HepG2 (cell line): ENCODE data around the gene IQCN. TPM values are rescaled to one million over a fixed set of nuclear protein-coding genes. Genes with fewer than 3 reads are reported as not detected.
A peak's percentile ranks its signal among the peaks of the same experiment; 100 is the strongest.

Experiments
- ATF2 ChIP-seq: sonication (generic); formaldehyde crosslinking; IDR thresholded peaks from 2 replicates; pipeline ENCODE4 v1.4.0; 2020; ENCODE audit warnings: missing genetic modification reagents
- CBX5 ChIP-seq: sonication (generic); formaldehyde crosslinking; IDR thresholded peaks from 2 replicates; pipeline ENCODE4 v1.4.0; 2020; ENCODE audit warnings: missing genetic modification reagents, borderline replicate concordance
- CTCF ChIP-seq: sonication (generic); formaldehyde crosslinking; IDR thresholded peaks from 2 replicates; pipeline ENCODE4 v1.5.0; 2020; ENCODE audit warnings: mild to moderate bottlenecking, missing genetic modification reagents, moderate library complexity
- ERF ChIP-seq: IDR thresholded peaks from 2 replicates; pipeline ENCODE4 v1.6.1; 2018; ENCODE audit warnings: missing biosample characterization, missing genetic modification reagents
- FOXA1 ChIP-seq, 2 experiments: fragments of 450-650 bp in 1 of 2; sonication (generic) in 1 of 2; formaldehyde crosslinking in 1 of 2; IDR thresholded peaks; 2 replicates each; pipeline versions ENCODE4 v1.4.0 to v1.6.1; 2016 to 2020; ENCODE audit warnings: missing genetic modification reagents in 1 of 2
- HDAC2 ChIP-seq: sonication (generic); formaldehyde crosslinking; IDR thresholded peaks from 2 replicates; pipeline ENCODE4 v1.4.0; 2020; ENCODE audit warnings: missing genetic modification reagents
- LCORL ChIP-seq, 2 experiments: fragments of 450-650 bp in 1 of 2; sonication (generic) in 1 of 2; formaldehyde crosslinking in 1 of 2; IDR thresholded peaks; 2 replicates each; pipeline versions ENCODE4 v1.5.0 to v1.6.1; 2017 to 2020; ENCODE audit warnings: antibody characterized with exemption in 1 of 2, missing genetic modification reagents in 1 of 2
- PHF21A ChIP-seq: sonication (generic); formaldehyde crosslinking; IDR thresholded peaks from 2 replicates; pipeline ENCODE4 v1.5.0; 2020; ENCODE audit warnings: mild to moderate bottlenecking, missing genetic modification reagents
- RARA ChIP-seq: IDR thresholded peaks from 2 replicates; pipeline ENCODE4 v1.6.1; 2016; ENCODE audit warnings: missing genetic modification reagents, missing compliant biosample characterization
- RXRA ChIP-seq: sonication (generic); formaldehyde crosslinking; IDR thresholded peaks from 2 replicates; pipeline ENCODE4 v1.5.1; 2020; ENCODE audit warnings: missing genetic modification reagents
- RXRB ChIP-seq: IDR thresholded peaks from 2 replicates; pipeline ENCODE4 v1.6.1; 2016; ENCODE audit warnings: borderline replicate concordance, missing genetic modification reagents, missing compliant biosample characterization
- SAP130 ChIP-seq: IDR thresholded peaks from 2 replicates; pipeline ENCODE4 v1.6.1; 2016; ENCODE audit warnings: low read depth
- SOX6 ChIP-seq, 2 experiments: fragments of 450-650 bp in 1 of 2; sonication (generic) in 1 of 2; formaldehyde crosslinking in 1 of 2; IDR thresholded peaks; 2 replicates each; pipeline versions ENCODE4 v1.4.0 to v1.6.1; 2017 to 2020; ENCODE audit warnings: antibody characterized with exemption in 1 of 2, mild to moderate bottlenecking in 1 of 2, missing genetic modification reagents in 1 of 2
- TFDP1 ChIP-seq: IDR thresholded peaks from 2 replicates; pipeline ENCODE4 v1.6.1; 2016; ENCODE audit warnings: missing compliant biosample characterization, missing genetic modification reagents, borderline replicate concordance
- ZFP41 ChIP-seq: sonication (generic); formaldehyde crosslinking; IDR thresholded peaks from 2 replicates; pipeline ENCODE4 v1.4.0; 2020; ENCODE audit warnings: mild to moderate bottlenecking, missing genetic modification reagents, borderline replicate concordance
- ZNF225 ChIP-seq: sonication (generic); formaldehyde crosslinking; IDR thresholded peaks from 2 replicates; pipeline ENCODE4 v1.4.0; 2020; ENCODE audit warnings: mild to moderate bottlenecking, missing genetic modification reagents
- ZNF329 ChIP-seq: sonication (generic); formaldehyde crosslinking; IDR thresholded peaks from 2 replicates; pipeline ENCODE4 v1.9.0; 2021; ENCODE audit warnings: low read depth, mild to moderate bottlenecking, missing genetic modification reagents
- ZNF687 ChIP-seq: sonication (generic); formaldehyde crosslinking; IDR thresholded peaks from 2 replicates; pipeline ENCODE4 v1.5.1; 2020; ENCODE audit warnings: mild to moderate bottlenecking, missing genetic modification reagents, moderate library complexity
- ZNF788 ChIP-seq: sonication (generic); formaldehyde crosslinking; IDR thresholded peaks from 2 replicates; pipeline ENCODE4 v1.5.0; 2020; ENCODE audit warnings: mild to moderate bottlenecking, missing genetic modification reagents, borderline replicate concordance
- ZNF816 ChIP-seq: sonication (generic); formaldehyde crosslinking; IDR thresholded peaks from 2 replicates; pipeline ENCODE4 v1.8.0; 2022; ENCODE audit warnings: missing genetic modification reagents, mild to moderate bottlenecking, borderline replicate concordance
- polyA plus RNA-seq, 8 experiments: library from polyadenylated mRNA; depleted of rRNA in 3 of 8; stranded (reverse) in 7 of 8; unstranded in 1 of 8; fragments of >200 nt; fragmentation: Illumina TruSeq in 4 of 8; extraction: Trizol in 4 of 8; gene quantifications; 2 replicates each; pipeline versions ENCODE4 v1.2.1 to v1.2.3, GENCODE V29; 2011 to 2016; ENCODE audit warnings: low read depth in 4 of 8, missing spikeins in 1 of 8, mixed read lengths in 1 of 8; ENCODE audit not compliant: insufficient read depth in 1 of 8
- total RNA-seq, 5 experiments: library from RNA; depleted of rRNA; stranded (reverse); fragments of >200 nt; fragmentation: Illumina TruSeq; extraction: Trizol; gene quantifications; 2 replicates each; pipeline ENCODE4 v1.2.3, GENCODE V29; 2016; ENCODE audit warnings: low read depth in 1 of 5

Gene IQCN
- total and polyA plus RNA-seq, 2 of the 13 experiments (the other 11 are each of a cell fraction or from before 2014, with no cell fraction given) = 0.04 to 0.18 TPM

DNA sequence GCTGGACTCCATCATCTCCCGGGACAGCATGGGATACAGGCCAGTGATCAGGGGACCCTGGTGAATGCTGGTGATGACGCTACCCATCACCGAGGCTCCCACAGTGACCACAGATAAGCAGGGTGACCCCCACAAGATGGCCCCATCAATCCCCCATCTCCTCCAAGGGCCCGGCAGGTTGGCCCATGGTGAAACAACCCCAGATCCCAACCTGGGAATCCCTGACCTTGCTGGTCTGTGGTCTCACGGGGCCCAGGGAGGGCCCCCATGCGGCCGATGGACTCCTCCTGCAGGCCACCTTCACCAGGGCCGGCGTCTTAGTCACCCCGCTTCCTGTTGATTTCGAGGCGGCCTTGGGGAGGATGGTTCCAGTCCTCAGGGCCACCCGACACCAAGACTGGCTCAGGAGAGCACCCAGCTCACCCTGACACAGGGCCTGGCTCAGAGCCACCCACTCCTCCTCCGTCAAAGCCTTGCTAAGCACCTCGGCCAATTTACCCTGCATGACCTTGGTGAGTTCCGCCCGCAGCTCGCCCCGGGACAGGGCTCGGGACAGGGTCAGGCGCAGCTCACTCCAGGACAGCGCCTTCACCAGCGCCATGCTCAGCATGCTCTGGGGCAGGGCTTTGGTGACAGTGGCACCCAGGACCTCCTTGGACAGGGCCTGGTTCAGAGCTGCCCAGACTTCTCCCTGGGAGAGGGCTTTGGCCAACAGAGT, 10.0 kb downstream of the IQCN start (continued):
- TF ChIP-seq CTCF (CRISPR knock-in tag) = peak; percentile 15; the same call in 1 of the 2 replicates
- peak; percentile 54 for TF ChIP-seq ZNF687 (CRISPR knock-in tag)
- TF ChIP-seq RARA (CRISPR knock-in tag) = 0 out of 2 replicates have a peak, but pooled peaks have one; percentile 37
- TF ChIP-seq FOXA1 (IDR thresholded peaks at IDR 0.05) = no peak
- peak; percentile 10; the same call in 1 of the 2 replicates for TF ChIP-seq FOXA1 (CRISPR knock-in tag; IDR thresholded peaks at IDR 0.05)
- TF ChIP-seq SOX6 (IDR thresholded peaks at IDR 0.05) = no peak
- TF ChIP-seq SOX6 (CRISPR knock-in tag; IDR thresholded peaks at IDR 0.05) = 0 out of 2 replicates have a peak, but pooled peaks have one; percentile 8
- TF ChIP-seq RXRB = peak; percentile 77; the same call in 1 of the 2 replicates
- TF ChIP-seq PHF21A = peak; percentile 53; the same call in 1 of the 2 replicates
- TF ChIP-seq ERF (CRISPR knock-in tag) = peak; percentile 33; the same call in 1 of the 2 replicates
- TF ChIP-seq ZNF816 = no peak
- peak; percentile 37; the same call in 1 of the 2 replicates for TF ChIP-seq ZNF788 (CRISPR knock-in tag)
- TF ChIP-seq HDAC2 (CRISPR knock-in tag) = peak; percentile 32; the same call in 1 of the 2 replicates
- TF ChIP-seq RXRA (CRISPR knock-in tag) = peak; percentile 67; the same call in 1 of the 2 replicates
- peak; percentile 92 for TF ChIP-seq ZNF329 (CRISPR knock-in tag)
- 0 out of 2 replicates have a peak, but pooled peaks have one; percentile 33 for TF ChIP-seq SAP130 (CRISPR knock-in tag)
- TF ChIP-seq TFDP1 (CRISPR knock-in tag) = 0 out of 2 replicates have a peak, but pooled peaks have one; percentile 35
- TF ChIP-seq CBX5 (CRISPR knock-in tag) = peak; percentile 28; the same call in 1 of the 2 replicates
- no peak for TF ChIP-seq ATF2 (CRISPR knock-in tag)
- 0 out of 2 replicates have a peak, but pooled peaks have one; percentile 40 for TF ChIP-seq ZNF225
- no peak for TF ChIP-seq LCORL (IDR thresholded peaks at IDR 0.05)
- 0 out of 2 replicates have a peak, but pooled peaks have one; percentile 46 for TF ChIP-seq LCORL (CRISPR knock-in tag; IDR thresholded peaks at IDR 0.05)
- no peak for TF ChIP-seq ZFP41 (CRISPR knock-in tag)
